H1 (cell line): Measurements from ENCODE around the gene BROX.

ENCODE experiments used
- CBX5 ChIP-seq: fragments of 300-800, 300-1000 bp; sonication (generic); IDR thresholded peaks from 2 replicates; pipeline ENCODE4 v1.7.1; 2016; ENCODE audit warnings: antibody characterized with exemption, low read length, low read depth
- CHD2 ChIP-seq: IDR thresholded peaks from 2 replicates; pipeline ENCODE4 v1.6.1; 2012; ENCODE audit warnings: low read length, improper control_type of control experiment
- CTCF ChIP-seq, 3 experiments: IDR thresholded peaks; 1 replicate in 2 of 3; 2 replicates in 1 of 3; pipeline versions ENCODE4 v1.5.1 to v1.6.1; 2011; ENCODE audit warnings: low read length in 3 of 3, mild to moderate bottlenecking in 3 of 3, inconsistent platforms in 2 of 3, low read depth in 1 of 3, moderate library complexity in 1 of 3; ENCODE audit not compliant: insufficient read depth in 1 of 3; ENCODE audit errors: control extremely low read depth in 1 of 3
- EP300 ChIP-seq, 2 experiments: IDR thresholded peaks; 1 replicate in 1 of 2; 2 replicates in 1 of 2; pipeline ENCODE4 v1.6.1; 2011 to 2012; ENCODE audit warnings: low read depth in 2 of 2, low read length in 2 of 2, mild to moderate bottlenecking in 2 of 2, borderline replicate concordance in 1 of 2, inconsistent platforms in 1 of 2, moderate library complexity in 1 of 2
- EZH2 ChIP-seq: fragments of 200-600 bp; sonication (generic); IDR thresholded peaks from 2 replicates; pipeline ENCODE4 v1.7.1; 2012; ENCODE audit warnings: low read depth, mild to moderate bottlenecking, moderate library complexity, low read length, inconsistent platforms; ENCODE audit not compliant: severe bottlenecking
- FOSL1 ChIP-seq: IDR thresholded peaks from 2 replicates; pipeline ENCODE4 v1.6.1; 2011; ENCODE audit warnings: mild to moderate bottlenecking, low read depth, low read length, moderate library complexity; ENCODE audit not compliant: insufficient read depth
- GABPA ChIP-seq: IDR thresholded peaks from 2 replicates; pipeline ENCODE4 v1.6.1; 2011; ENCODE audit warnings: mild to moderate bottlenecking, low read length, moderate library complexity, borderline replicate concordance; ENCODE audit not compliant: insufficient read depth
- GTF2F1 ChIP-seq: IDR thresholded peaks from 2 replicates; pipeline ENCODE4 v1.6.1; 2012; ENCODE audit warnings: low read depth, low read length, improper control_type of control experiment, borderline replicate concordance
- MAFK ChIP-seq: IDR thresholded peaks from 2 replicates; pipeline ENCODE4 v1.6.1; 2012; ENCODE audit warnings: low read depth, mild to moderate bottlenecking, improper control_type of control experiment, low read length
- POLR2A ChIP-seq, 2 experiments: IDR thresholded peaks; 1 replicate in 1 of 2; 2 replicates in 1 of 2; pipeline ENCODE4 v1.6.1; 2011; ENCODE audit warnings: low read depth in 2 of 2, low read length in 2 of 2, mild to moderate bottlenecking in 2 of 2; ENCODE audit errors: control extremely low read depth in 1 of 2
- RFX5 ChIP-seq: IDR thresholded peaks from 2 replicates; pipeline ENCODE4 v1.6.1; 2011; ENCODE audit warnings: low read depth, low read length, improper control_type of control experiment, borderline replicate concordance
- SIN3A ChIP-seq, 2 experiments: IDR thresholded peaks in 1 of 2; conservative IDR thresholded peaks in 1 of 2; 2 replicates each; pipeline ENCODE4 v1.6.1; 2011 to 2012; ENCODE audit warnings: low read length in 2 of 2, improper control_type of control experiment in 1 of 2, low read depth in 1 of 2, mild to moderate bottlenecking in 1 of 2
- SIRT6 ChIP-seq: IDR thresholded peaks from one replicate; pipeline ENCODE4 v1.7.1; 2012; ENCODE audit warnings: low read length, inconsistent platforms
- TAF1 ChIP-seq: IDR thresholded peaks from 2 replicates; pipeline ENCODE4 v1.6.1; 2011; ENCODE audit warnings: mild to moderate bottlenecking, low read depth, low read length

- TF ChIP-seq EZH2 (no peak), CTCF (IDR thresholded peaks at IDR 0.05; ENCODE audit: control extremely low read depth in 1 of 3, insufficient read depth in 1 of 3, low read depth in 1 of 3, low read length in 3 of 3) (no peak), CHD2 (no peak), SIN3A (conservative IDR thresholded peaks at IDR 0.05 in 1 of 2, IDR thresholded peaks at IDR 0.05 in 1 of 2; ENCODE audit: low read depth in 1 of 2, low read length in 2 of 2) (no peak), EP300 (IDR thresholded peaks at IDR 0.05; ENCODE audit: borderline replicate concordance in 1 of 2, low read depth in 2 of 2, low read length in 2 of 2) (no peak), POLR2A (IDR thresholded peaks at IDR 0.05; ENCODE audit: control extremely low read depth in 1 of 2, low read depth in 2 of 2, low read length in 2 of 2) (no peak), RFX5 (no peak), FOSL1 (no peak), GTF2F1 (no peak), GABPA (no peak), MAFK (no peak), SIRT6 (no peak), TAF1 (no peak), CBX5 (no peak)
Measured at GRCh38 chr1:222777977-222778376, 65.6 kb downstream of the BROX start.
